HCT116 (cell line): ENCODE measurements around the gene KLHL5. TPM values are rescaled to one million over a fixed set of nuclear protein-coding genes. Genes with fewer than 3 reads are reported as not detected.

ENCODE experiments used
- ATAC-seq: fragments of 200-7000 bp; cut with Tn5 transposase; 2 replicates; pipeline ENCODE4 v1.9.1; 2020; ENCODE audit warnings: mild to moderate bottlenecking, moderate library complexity
- BruUV-seq: library from RNA; stranded (reverse); fragments of 400-500 nt; replicated peaks from 2 replicates; lab custom pipeline; 2021; lab: Mats Ljungman, UMichigan
- CTCF ChIA-PET: fragments of 300-600 bp; sonication (Branson Sonifier 250); formaldehyde crosslinking; loops from one replicate; lab custom pipeline; 2021; ENCODE audit warnings: antibody characterized with exemption; lab: Charles Lee
- POLR2A ChIA-PET: fragments of 300-600, 350-600 bp; sonication (Branson Sonifier 250); formaldehyde crosslinking; loops from one replicate; lab custom pipeline; 2021; ENCODE audit warnings: antibody characterized with exemption; lab: Charles Lee
- RAD21 ChIA-PET, 2 experiments: fragments of 300-600 bp; sonication (Branson Sonifier 250); formaldehyde crosslinking; loops; one replicate each; lab custom pipeline; 2023; ENCODE audit warnings: low total read pairs in 2 of 2; ENCODE audit not compliant: uncharacterized antibody in 2 of 2, unreplicated experiment in 2 of 2, low non-redundant PET in 1 of 2; lab: Charles Lee
- DNase-seq: peaks from one replicate; pipeline ENCODE4 v3.0.0-alpha.2; 2010; ENCODE audit warnings: low read depth, low spot score
- H2AFZ ChIP-seq: fragments of 200-600 bp; shearing (Covaris generic), sonication (generic); 2 replicates; pipeline ENCODE4 v1.6.1; 2017; ENCODE audit warnings: low read depth, mixed run types, mixed read lengths, antibody characterized with exemption, low read length; ENCODE audit not compliant: poor library complexity, severe bottlenecking
- H3K27ac ChIP-seq: 2 replicates; pipeline ENCODE4 v1.5.1; 2012; ENCODE audit warnings: low read depth, low read length
- H3K27me3 ChIP-seq: fragments of 200-600 bp; sonication (generic); 2 replicates; pipeline ENCODE4 v1.6.1; 2016; ENCODE audit warnings: mixed run types, low read length, mixed read lengths; ENCODE audit not compliant: insufficient read depth
- H3K36me3 ChIP-seq, 2 experiments: fragments of 200-500 bp in 1 of 2; fragments of 200-600 bp in 1 of 2; sonication (Bioruptor generic) in 1 of 2; sonication (generic) in 1 of 2; 2 replicates each; pipeline versions ENCODE4 v1.5.1 to v1.6.1; 2014 to 2016; ENCODE audit warnings: low read length in 2 of 2, inconsistent platforms in 1 of 2, mixed read lengths in 1 of 2, mixed run types in 1 of 2; ENCODE audit not compliant: insufficient read depth in 2 of 2, control insufficient read depth in 1 of 2
- H3K4me1 ChIP-seq, 2 experiments: fragments of 200-600 bp in 1 of 2; sonication (generic) in 1 of 2; 2 replicates each; pipeline versions ENCODE4 v1.5.1 to v1.6.1; 2012 to 2017; ENCODE audit warnings: low read length in 2 of 2, inconsistent platforms in 1 of 2, mild to moderate bottlenecking in 1 of 2, mixed read lengths in 1 of 2, mixed run types in 1 of 2, moderate library complexity in 1 of 2; ENCODE audit not compliant: insufficient read depth in 2 of 2, control insufficient read depth in 1 of 2
- H3K4me2 ChIP-seq: fragments of 200-600 bp; sonication (generic); 2 replicates; pipeline ENCODE4 v1.6.1; 2017; ENCODE audit warnings: mixed run types, low read length, mixed read lengths
- H3K4me3 ChIP-seq, 2 experiments: fragments of 200-600 bp in 1 of 2; sonication (generic) in 1 of 2; replicated peaks in 1 of 2; 2 replicates each; pipeline ENCODE4 v1.5.1; 2011 to 2016; ENCODE audit warnings: low read length in 2 of 2, control low read depth in 1 of 2, low read depth in 1 of 2, mild to moderate bottlenecking in 1 of 2, mixed read lengths in 1 of 2, mixed run types in 1 of 2
- H3K79me2 ChIP-seq: fragments of 200-600 bp; sonication (generic); 2 replicates; pipeline ENCODE4 v1.6.1; 2017; ENCODE audit warnings: mild to moderate bottlenecking, mixed run types, low read length, moderate library complexity, mixed read lengths; ENCODE audit not compliant: insufficient read depth
- H3K9ac ChIP-seq: fragments of 200-600 bp; sonication (generic); 2 replicates; pipeline ENCODE4 v1.6.1; 2016; ENCODE audit warnings: low read length, mixed read lengths
- H3K9me2 ChIP-seq: fragments of 200-600 bp; sonication (generic), shearing (Covaris generic); 2 replicates; pipeline ENCODE4 v1.6.1; 2017; ENCODE audit warnings: mixed run types, mild to moderate bottlenecking, moderate library complexity; ENCODE audit not compliant: insufficient read depth
- H3K9me3 ChIP-seq, 2 experiments: fragments of 200-500 bp in 1 of 2; fragments of 200-600 bp in 1 of 2; sonication (Bioruptor generic) in 1 of 2; sonication (generic) in 1 of 2; 2 replicates each; pipeline ENCODE4 v1.6.1; 2014 to 2017; ENCODE audit warnings: low read length in 2 of 2, mixed read lengths in 2 of 2, inconsistent platforms in 1 of 2, low read depth in 1 of 2, mild to moderate bottlenecking in 1 of 2, mixed run types in 1 of 2, moderate library complexity in 1 of 2; ENCODE audit not compliant: control insufficient read depth in 1 of 2, insufficient read depth in 1 of 2
- H4K20me1 ChIP-seq: fragments of 200-600 bp; sonication (generic), shearing (Covaris generic); 2 replicates; pipeline ENCODE4 v1.6.1; 2017; ENCODE audit warnings: mixed run types, mild to moderate bottlenecking, moderate library complexity; ENCODE audit not compliant: insufficient read depth
- CBX3 ChIP-seq: IDR thresholded peaks from 2 replicates; pipeline ENCODE4 v1.6.1; 2012; ENCODE audit warnings: low read depth
- ELF1 ChIP-seq: IDR thresholded peaks from 2 replicates; pipeline ENCODE4 v1.6.1; 2012; ENCODE audit warnings: low read depth, borderline replicate concordance
- EZH2 ChIP-seq: fragments of 200-600 bp; sonication (generic); IDR thresholded peaks from 2 replicates; pipeline ENCODE4 v1.6.1; 2017; ENCODE audit warnings: antibody characterized with exemption, mixed run types
- EZH2phosphoT487 ChIP-seq: fragments of 200-600 bp; IDR thresholded peaks from 2 replicates; pipeline ENCODE4 v1.6.1; 2018; ENCODE audit warnings: antibody characterized with exemption, borderline replicate concordance
- FOSL1 ChIP-seq: IDR thresholded peaks from 2 replicates; pipeline ENCODE4 v1.6.1; 2012; ENCODE audit warnings: low read depth
- JUND ChIP-seq: IDR thresholded peaks from 2 replicates; pipeline ENCODE4 v1.6.1; 2012
- POLR2AphosphoS5 ChIP-seq: IDR thresholded peaks from 2 replicates; pipeline ENCODE4 v1.6.1; 2011; ENCODE audit warnings: mild to moderate bottlenecking, low read depth, low read length, moderate library complexity
- RAD21 ChIP-seq: IDR thresholded peaks from 2 replicates; pipeline ENCODE4 v1.6.1; 2012; ENCODE audit warnings: low read depth, mild to moderate bottlenecking
- SIN3A ChIP-seq: IDR thresholded peaks from 2 replicates; pipeline ENCODE4 v1.6.1; 2012; ENCODE audit warnings: low read depth
- TCF7L2 ChIP-seq: IDR thresholded peaks from 2 replicates; pipeline ENCODE4 v1.7.0; 2011; ENCODE audit warnings: borderline replicate concordance, inconsistent platforms; ENCODE audit not compliant: insufficient read depth, insufficient read length; ENCODE audit errors: extremely low read depth
- ZFX ChIP-seq: fragments of 450-650 bp; IDR thresholded peaks from 2 replicates; pipeline ENCODE4 v1.6.1; 2017
- ZNF274 ChIP-seq: fragments of 200-500 bp; sonication (Bioruptor generic); IDR thresholded peaks from 2 replicates; pipeline ENCODE4 v1.6.1; 2014; ENCODE audit warnings: mild to moderate bottlenecking, low read depth, low read length, inconsistent platforms
- intact Hi-C: fragments of 100-400 bp; cut with micrococcal nuclease; formaldehyde crosslinking; loops from 2 replicates; pipeline ENCODE4 v1.10.0; 2022
- total RNA-seq: library from RNA; stranded (reverse); gene quantifications from one replicate; pipeline ENCODE4 v1.2.1, GENCODE V29; 2021; ENCODE audit not compliant: unreplicated experiment
- TF ChIP-seq, protein P1 (sequence below): IDR thresholded peaks from 2 replicates; pipeline ENCODE4 v1.6.1; 2012
- TF ChIP-seq, protein P2 (sequence below), 3 experiments: fragments of 200-600 bp in 1 of 3; sonication (generic) in 1 of 3; IDR thresholded peaks in 2 of 3; conservative IDR thresholded peaks in 1 of 3; 2 replicates each; pipeline ENCODE4 v1.5.1; 2012 to 2017; ENCODE audit warnings: low read depth in 2 of 3, low read length in 2 of 3, antibody characterized with exemption in 1 of 3, borderline replicate concordance in 1 of 3, control low read depth in 1 of 3, mild to moderate bottlenecking in 1 of 3, mixed read lengths in 1 of 3, mixed run types in 1 of 3, moderate library complexity in 1 of 3; ENCODE audit not compliant: insufficient read depth in 1 of 3

KLHL5 gene
- total RNA-seq, 1 experiment from 2014 or later: 20.8 TPM

DNA sequence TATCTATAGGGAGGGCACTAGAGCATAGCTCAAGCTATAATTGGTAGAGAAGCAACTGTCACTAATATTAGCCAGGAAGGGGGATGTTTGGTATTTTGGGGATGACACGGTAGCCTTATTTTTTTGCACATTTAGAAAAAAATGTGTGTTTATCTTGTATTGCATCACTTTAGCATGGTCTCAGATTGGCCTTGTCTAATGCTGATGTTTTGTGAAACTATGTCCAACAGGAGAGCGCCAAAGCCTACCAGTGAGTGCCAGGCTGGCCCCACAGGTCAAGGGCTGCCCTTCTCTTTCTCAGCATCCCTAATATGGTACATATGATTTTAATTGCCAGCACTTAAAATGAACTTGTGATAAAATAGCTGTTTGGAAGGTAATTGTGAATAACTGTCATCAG lies 95.5 kb downstream of the KLHL5 start:
- Histone ChIP-seq H3K9me2 (no peaks in the 10 kb centered on the region), H3K4me3 (no peak overlapping the region), H3K27me3 (no peaks in the 10 kb centered on the region), H3K9me3 (no peaks in the 10 kb centered on the region), H3K9ac (no peak overlapping the region), H3K36me3 (no peaks in the 10 kb centered on the region), H4K20me1 (no peaks in the 10 kb centered on the region), H3K79me2 (no peaks in the 10 kb centered on the region), H2AFZ (no peak overlapping the region), H3K4me2 (no peak overlapping the region), H3K27ac (no peak overlapping the region), H3K4me1 (no peaks in the 10 kb centered on the region)
- TF ChIP-seq EZH2: no peak
- TF ChIP-seq ZFX: no peak
- no peak for TF ChIP-seq POLR2AphosphoS5
- TF ChIP-seq TCF7L2: no peak
- TF ChIP-seq, protein P1, sequence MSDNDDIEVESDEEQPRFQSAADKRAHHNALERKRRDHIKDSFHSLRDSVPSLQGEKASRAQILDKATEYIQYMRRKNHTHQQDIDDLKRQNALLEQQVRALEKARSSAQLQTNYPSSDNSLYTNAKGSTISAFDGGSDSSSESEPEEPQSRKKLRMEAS: no peak
- DNase-seq: no peak
- CTCF ChIA-PET: no interaction called here
- POLR2A ChIA-PET: no interaction called here
- no peak for ATAC-seq
- no TSS peak for BruUV-seq
- RAD21 ChIA-PET: no interaction called here
- intact Hi-C loops: no loop called here

DNA sequence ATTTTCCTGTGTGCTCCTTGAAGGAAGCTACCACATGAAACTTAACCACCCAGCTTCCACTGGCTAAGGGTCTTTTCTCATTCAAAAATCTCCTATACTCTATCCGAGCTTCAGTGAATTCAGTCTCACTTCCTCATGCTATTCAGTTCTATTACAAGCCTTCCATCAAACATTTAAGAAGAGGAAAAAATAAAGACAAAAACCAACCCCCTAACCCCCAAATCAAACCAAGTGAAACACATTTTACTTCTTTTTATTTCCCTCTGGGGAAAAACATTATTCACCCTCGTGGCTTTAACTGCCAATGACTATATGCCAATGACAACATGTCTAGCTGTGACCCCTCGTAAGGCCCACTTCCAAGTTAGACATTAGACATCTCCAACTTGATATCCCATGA lies 104.1 kb downstream of the KLHL5 start:
- Histone ChIP-seq H4K20me1 (no peaks in the 10 kb centered on the region), H3K27ac (no peak overlapping the region), H3K9me2 (no peaks in the 10 kb centered on the region), H3K79me2 (no peaks in the 10 kb centered on the region), H3K27me3 (no peaks in the 10 kb centered on the region), H3K9ac (no peak overlapping the region), H3K9me3 (no peaks in the 10 kb centered on the region), H3K4me1 (no peaks in the 10 kb centered on the region), H2AFZ (no peak overlapping the region), H3K36me3 (no peaks in the 10 kb centered on the region), H3K4me2 (no peak overlapping the region)
- ATAC-seq: no peak
- no peak for DNase-seq
- no TSS peak for BruUV-seq
- ChIA-PET POLR2A (no interaction called here), CTCF (no interaction called here), RAD21 (no interaction called here)
- intact Hi-C loops: no loop called here
- TF ChIP-seq ZNF274 (no peak), ZFX (no peak), CBX3 (no peak), SIN3A (no peak), ELF1 (no peak), FOSL1 (no peak), RAD21 (no peak), EZH2phosphoT487 (no peak), JUND (no peak)
- TF ChIP-seq, protein P2, sequence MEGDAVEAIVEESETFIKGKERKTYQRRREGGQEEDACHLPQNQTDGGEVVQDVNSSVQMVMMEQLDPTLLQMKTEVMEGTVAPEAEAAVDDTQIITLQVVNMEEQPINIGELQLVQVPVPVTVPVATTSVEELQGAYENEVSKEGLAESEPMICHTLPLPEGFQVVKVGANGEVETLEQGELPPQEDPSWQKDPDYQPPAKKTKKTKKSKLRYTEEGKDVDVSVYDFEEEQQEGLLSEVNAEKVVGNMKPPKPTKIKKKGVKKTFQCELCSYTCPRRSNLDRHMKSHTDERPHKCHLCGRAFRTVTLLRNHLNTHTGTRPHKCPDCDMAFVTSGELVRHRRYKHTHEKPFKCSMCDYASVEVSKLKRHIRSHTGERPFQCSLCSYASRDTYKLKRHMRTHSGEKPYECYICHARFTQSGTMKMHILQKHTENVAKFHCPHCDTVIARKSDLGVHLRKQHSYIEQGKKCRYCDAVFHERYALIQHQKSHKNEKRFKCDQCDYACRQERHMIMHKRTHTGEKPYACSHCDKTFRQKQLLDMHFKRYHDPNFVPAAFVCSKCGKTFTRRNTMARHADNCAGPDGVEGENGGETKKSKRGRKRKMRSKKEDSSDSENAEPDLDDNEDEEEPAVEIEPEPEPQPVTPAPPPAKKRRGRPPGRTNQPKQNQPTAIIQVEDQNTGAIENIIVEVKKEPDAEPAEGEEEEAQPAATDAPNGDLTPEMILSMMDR (IDR thresholded peaks at IDR 0.05 in 2 of 3, conservative IDR thresholded peaks at IDR 0.05 in 1 of 3; ENCODE audit: borderline replicate concordance in 1 of 3, insufficient read depth in 1 of 3, low read depth in 2 of 3, low read length in 2 of 3): no peak
- TF ChIP-seq, protein P1: no peak
- TF ChIP-seq, all 23 proteins: peak for 0
- no peak overlapping the region for H3K4me3 ChIP-seq
